Posterior vena cava (tissue), 2 donors: Measurements from ENCODE around the gene CLEC10A. TPM values are rescaled to one million over a fixed set of nuclear protein-coding genes. Genes with fewer than 3 reads are reported as not detected.

Experiments
- total RNA-seq, 2 donors: library from RNA; stranded (reverse); fragmentation: NEBNext Ultra II Directional; extraction: Animal tissue kit (Norgen Biotek cat#: 25700); gene quantifications; one replicate each; pipeline ENCODE4 v1.2.1, GENCODE V29; 2021
- donor health status: DM: yes; HTN: yes; CAD: no.
- donor health status: DM: yes; HTN: yes; CAD: no.

CLEC10A gene
- total RNA-seq, 2 donors from 2014 or later, result 5.9 to 13.9 TPM

Other genes with a start within 250 kb of the CLEC10A start
- gene TEKT1, start 248.5 kb downstream of the CLEC10A start, total RNA-seq, result not detected
- under 1 TPM in 1 of 2 donors, not detected in 1; 0.14 TPM for gene ALOX12, start 84.2 kb downstream of the CLEC10A start, total RNA-seq
- 100 to 1,000 TPM; 153 to 154 TPM for gene RNASEK, start 67.6 kb downstream of the CLEC10A start, total RNA-seq
- 10 to 100 TPM; 21.2 to 29.7 TPM for gene BCL6B, start 57.2 kb downstream of the CLEC10A start, total RNA-seq
- 1 to 10 TPM; 1.5 to 1.6 TPM for gene SLC16A13, start 44.2 kb downstream of the CLEC10A start, total RNA-seq
- 1 to 10 TPM in 1 of 2 donors, under 1 TPM in 1; 0.52 to 1.3 TPM for gene SLC16A11, start 36.2 kb downstream of the CLEC10A start, total RNA-seq
- gene ASGR2, start 34.6 kb upstream of the CLEC10A start, total RNA-seq, result 1 to 10 TPM in 1 of 2 donors, under 1 TPM in 1; 0.90 to 1.3 TPM
- 1 to 10 TPM; 1.2 to 2.2 TPM for gene ASGR1, start 99.1 kb upstream of the CLEC10A start, total RNA-seq
- 10 to 100 TPM; 20.8 to 21.2 TPM for gene DLG4, start 139.6 kb upstream of the CLEC10A start, total RNA-seq
- 100 to 1,000 TPM; 444 to 567 TPM for gene ACADVL, start 139.7 kb upstream of the CLEC10A start, total RNA-seq
- gene DVL2, start 154.3 kb upstream of the CLEC10A start, total RNA-seq, result 10 to 100 TPM; 21.9 to 26.7 TPM
- 10 to 100 TPM; 20.4 to 27.5 TPM for gene PHF23, start 159.2 kb upstream of the CLEC10A start, total RNA-seq
- 100 to 1,000 TPM; 341 to 405 TPM for gene GABARAP, start 162.2 kb upstream of the CLEC10A start, total RNA-seq
- gene CTDNEP1, start 171.5 kb upstream of the CLEC10A start, total RNA-seq, result 10 to 100 TPM; 79.5 to 89.2 TPM
- 10 to 100 TPM; 36.5 to 40.0 TPM for gene ELP5, start 172.0 kb upstream of the CLEC10A start, total RNA-seq
- gene CLDN7, start 182.2 kb upstream of the CLEC10A start, total RNA-seq, result 1 to 10 TPM; 1.6 to 4.4 TPM
- 10 to 100 TPM; 13.5 to 21.3 TPM for gene SLC2A4, start 201.5 kb upstream of the CLEC10A start, total RNA-seq
- 1 to 10 TPM; 1.7 to 1.8 TPM for gene YBX2, start 214.4 kb upstream of the CLEC10A start, total RNA-seq
- 100 to 1,000 TPM; 275 to 328 TPM for gene EIF5A, start 227.4 kb upstream of the CLEC10A start, total RNA-seq
- 10 to 100 TPM; 47.0 to 47.9 TPM for gene GPS2, start 235.1 kb upstream of the CLEC10A start, total RNA-seq
- gene NEURL4, start 249.1 kb upstream of the CLEC10A start, total RNA-seq, result 10 to 100 TPM; 20.0 to 22.8 TPM